SHP77 treated with DMSO at 0.1 percent for 48 hours (cell line): ENCODE results near the gene CLCN2.

Experiments
- DNase-seq: peaks from one replicate; lab custom pipeline; 2025; lab: John Stamatoyannopoulos, UW

CLCN2 gene

DNA sequence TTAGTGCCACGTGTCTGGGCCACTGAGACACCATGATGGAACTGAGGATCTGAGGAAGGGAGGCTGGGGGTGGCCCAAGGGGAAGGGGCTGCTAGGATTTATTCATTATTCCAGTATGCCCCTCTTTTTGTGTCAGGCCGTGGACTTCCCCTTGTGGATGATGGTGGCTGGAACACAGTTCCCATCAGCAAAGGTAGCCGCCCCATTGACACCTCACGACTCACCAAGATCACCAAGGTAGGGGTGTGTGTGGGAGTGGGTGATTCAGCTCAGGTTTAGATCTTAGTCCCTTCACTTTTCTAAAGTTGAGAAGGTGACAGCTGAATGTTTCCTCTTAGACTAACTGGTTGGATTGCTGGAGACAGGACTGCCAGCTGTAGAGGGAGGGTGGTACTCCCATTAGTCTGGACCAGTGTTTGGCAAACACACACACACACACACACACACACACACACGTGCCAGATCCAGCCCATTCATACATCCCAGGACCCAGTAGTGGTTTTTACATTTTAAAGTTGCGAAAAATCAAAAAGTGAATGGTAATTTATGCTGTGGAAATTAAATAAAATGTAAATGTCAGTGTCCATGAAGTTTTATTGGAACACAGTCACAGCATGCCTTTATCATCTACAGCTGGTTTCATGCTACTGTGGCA, 35.6 kb downstream of the CLCN2 start:
- no peak for DNase-seq

DNA sequence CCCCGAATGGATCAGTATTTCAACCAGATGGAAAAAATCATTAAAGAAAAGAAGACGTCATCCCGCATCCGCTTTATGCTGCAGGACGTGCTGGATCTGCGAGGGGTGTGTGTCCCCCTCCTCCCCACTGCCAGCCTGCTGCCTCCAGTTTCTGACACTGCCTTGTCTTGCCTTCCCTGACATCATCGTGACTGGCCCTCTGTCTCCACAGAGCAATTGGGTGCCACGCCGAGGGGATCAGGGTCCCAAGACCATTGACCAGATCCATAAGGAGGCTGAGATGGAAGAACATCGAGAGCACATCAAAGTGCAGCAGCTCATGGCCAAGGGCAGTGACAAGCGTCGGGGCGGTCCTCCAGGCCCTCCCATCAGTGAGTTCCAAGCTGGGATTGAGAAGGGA, 36.1 kb downstream of the CLCN2 start:
- DNase-seq: no peak

DNA sequence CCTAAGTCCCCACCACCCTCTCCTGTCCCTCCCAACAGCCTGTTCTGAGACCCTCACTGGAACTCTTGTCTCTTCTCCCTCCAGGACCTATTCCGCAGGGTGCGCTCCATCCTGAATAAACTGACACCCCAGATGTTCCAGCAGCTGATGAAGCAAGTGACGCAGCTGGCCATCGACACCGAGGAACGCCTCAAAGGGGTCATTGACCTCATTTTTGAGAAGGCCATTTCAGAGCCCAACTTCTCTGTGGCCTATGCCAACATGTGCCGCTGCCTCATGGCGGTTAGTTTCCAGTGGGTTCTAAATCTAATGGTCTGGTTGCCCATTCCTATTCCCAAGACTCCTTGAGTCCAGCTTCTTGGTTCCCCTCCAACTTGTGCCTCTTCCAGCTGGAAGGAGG, 37.7 kb downstream of the CLCN2 start:
- no peak for DNase-seq

DNA sequence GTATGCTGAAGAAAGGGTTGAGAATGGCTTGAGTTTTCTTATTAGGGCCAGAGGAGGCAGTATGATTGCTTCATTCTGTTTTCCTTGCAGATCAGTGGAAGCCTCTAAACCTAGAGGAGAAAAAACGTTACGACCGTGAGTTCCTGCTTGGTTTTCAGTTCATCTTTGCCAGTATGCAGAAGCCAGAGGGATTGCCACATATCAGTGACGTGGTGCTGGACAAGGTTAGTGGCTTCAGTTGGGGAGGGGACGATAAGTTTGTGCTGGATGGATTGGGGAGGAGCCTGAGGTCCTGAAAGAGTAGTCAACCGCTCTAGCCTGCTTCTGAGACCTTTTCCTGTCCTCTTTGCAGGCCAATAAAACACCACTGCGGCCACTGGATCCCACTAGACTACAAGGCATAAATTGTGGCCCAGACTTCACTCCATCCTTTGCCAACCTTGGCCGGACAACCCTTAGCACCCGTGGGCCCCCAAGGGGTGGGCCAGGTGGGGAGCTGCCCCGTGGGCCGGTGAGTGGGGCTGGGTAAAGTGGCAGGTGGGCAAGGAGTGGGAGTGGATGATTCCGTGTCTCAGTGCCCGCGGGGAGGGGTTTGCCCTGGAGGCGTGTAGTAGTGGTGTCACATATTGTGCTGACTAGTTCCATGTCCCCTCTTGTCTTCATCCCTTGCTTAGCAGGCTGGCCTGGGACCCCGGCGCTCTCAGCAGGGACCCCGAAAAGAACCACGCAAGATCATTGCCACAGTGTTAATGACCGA, 38.5 kb downstream of the CLCN2 start:
- DNase-seq: no peak

DNA sequence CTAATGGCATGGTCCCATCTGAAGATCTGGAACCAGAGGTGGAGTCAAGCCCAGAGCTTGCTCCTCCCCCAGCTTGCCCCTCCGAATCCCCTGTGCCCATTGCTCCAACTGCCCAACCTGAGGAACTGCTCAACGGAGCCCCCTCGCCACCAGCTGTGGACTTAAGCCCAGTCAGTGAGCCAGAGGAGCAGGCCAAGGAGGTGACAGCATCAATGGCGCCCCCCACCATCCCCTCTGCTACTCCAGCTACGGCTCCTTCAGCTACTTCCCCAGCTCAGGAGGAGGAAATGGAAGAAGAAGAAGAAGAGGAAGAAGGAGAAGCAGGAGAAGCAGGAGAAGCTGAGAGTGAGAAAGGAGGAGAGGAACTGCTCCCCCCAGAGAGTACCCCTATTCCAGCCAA, 39.7 kb downstream of the CLCN2 start:
- DNase-seq: no peak

DNA sequence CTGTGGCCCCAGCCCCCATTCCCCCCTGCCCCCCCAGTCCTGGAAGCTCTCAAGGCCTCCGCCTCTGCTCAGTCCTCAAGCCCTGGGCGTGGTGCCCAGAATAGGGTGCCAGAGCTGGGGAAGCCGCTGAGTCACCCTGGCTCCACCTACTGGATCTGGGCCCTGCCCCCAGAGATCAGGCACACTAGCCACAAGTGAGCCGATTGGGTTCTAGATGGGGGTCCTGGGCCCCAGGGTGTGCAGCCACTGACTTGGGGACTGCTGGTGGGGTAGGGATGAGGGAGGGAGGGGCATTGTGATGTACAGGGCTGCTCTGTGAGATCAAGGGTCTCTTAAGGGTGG, 41.3 kb downstream of the CLCN2 start:
- peak; percentile 3 for DNase-seq

DNA sequence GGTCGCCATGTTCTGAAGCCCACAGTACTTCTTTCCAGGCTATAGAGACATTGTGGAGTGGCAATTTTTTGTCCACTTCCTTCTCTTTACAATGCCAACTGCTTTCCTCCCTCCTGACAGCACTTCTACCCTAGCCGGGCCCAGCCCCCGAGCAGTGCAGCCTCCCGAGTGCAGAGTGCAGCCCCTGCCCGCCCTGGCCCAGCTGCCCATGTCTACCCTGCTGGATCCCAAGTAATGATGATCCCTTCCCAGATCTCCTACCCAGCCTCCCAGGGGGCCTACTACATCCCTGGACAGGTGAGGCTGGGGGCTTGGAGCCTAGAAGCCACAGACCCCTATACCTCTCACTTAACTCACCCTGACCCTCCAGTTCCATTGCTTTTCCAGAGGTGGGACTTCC, 44.2 kb downstream of the CLCN2 start:
- no peak for DNase-seq

DNA sequence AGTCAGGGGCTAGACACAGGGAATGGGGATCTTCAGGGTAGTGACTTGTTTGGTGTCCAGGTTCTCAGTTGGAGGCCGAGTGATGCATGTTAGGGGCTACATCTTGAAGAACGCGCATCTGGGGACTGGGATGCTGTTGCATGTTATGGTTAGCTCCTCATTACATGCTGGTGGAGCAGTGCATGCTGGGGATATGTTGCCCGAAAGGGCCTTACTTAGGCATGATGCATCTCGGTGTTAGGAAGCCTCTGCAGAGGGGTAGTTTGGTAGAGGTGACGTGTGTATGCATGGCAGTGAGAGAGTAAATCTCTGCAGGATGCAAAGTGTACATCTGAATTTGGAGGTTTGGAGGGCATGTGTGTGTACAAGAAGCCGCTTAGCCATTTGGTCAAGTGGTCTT, 44.6 kb downstream of the CLCN2 start:
- DNase-seq: no peak

DNA sequence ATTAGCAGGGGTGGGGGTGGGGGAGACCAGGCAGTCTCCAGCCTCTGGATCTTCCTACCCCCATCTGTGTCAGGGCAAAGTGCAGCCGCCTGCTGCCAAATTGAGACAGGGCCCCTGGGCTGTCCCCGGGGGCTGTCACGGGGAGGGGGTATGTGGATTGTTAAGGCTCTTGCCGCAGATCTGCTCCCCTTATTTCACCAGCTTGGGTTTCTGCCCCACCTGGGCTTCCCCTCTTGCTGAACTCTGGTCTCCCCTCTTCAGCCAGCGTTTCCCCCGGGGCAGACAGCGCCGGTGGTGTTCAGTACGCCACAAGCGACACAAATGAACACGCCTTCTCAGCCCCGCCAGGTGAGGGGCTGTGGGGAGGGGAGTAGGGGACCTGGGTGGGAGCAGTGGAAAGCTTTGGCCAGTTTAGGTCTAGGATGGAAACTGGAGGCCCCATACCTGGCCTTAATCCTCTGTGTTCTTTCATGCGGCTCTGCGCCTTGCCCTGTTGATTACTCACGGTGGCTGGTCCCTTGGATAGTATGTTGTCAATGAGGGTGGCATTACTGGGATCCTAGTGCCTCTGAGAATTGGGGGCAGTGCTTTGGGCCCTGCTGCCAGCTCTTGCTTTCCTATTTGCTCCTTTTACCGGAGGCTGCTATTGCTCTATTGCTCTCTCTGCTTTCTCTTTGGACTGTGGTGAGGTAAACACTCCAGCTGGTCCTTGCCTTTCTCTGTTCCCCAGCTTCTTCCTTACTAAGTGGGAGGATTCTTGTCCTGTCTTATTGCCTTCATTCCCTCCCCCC, 45.3 kb downstream of the CLCN2 start:
- DNase-seq: no peak

DNA sequence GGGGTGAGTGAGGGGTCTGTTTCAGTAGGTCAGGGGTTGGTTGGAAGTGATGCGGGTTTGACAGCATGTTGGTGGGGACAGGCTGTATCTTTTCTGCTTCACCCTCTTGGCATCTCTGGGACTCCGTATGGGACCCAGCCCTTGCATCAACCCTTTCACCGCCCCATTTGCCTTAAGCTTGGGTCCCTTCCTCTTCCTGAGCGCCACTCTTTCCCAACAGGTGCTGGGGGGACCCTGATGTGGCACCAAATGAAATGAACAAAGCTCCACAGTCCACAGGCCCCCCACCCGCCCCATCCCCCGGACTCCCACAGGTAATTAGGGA, 45.9 kb downstream of the CLCN2 start:
- DNase-seq: no peak

DNA sequence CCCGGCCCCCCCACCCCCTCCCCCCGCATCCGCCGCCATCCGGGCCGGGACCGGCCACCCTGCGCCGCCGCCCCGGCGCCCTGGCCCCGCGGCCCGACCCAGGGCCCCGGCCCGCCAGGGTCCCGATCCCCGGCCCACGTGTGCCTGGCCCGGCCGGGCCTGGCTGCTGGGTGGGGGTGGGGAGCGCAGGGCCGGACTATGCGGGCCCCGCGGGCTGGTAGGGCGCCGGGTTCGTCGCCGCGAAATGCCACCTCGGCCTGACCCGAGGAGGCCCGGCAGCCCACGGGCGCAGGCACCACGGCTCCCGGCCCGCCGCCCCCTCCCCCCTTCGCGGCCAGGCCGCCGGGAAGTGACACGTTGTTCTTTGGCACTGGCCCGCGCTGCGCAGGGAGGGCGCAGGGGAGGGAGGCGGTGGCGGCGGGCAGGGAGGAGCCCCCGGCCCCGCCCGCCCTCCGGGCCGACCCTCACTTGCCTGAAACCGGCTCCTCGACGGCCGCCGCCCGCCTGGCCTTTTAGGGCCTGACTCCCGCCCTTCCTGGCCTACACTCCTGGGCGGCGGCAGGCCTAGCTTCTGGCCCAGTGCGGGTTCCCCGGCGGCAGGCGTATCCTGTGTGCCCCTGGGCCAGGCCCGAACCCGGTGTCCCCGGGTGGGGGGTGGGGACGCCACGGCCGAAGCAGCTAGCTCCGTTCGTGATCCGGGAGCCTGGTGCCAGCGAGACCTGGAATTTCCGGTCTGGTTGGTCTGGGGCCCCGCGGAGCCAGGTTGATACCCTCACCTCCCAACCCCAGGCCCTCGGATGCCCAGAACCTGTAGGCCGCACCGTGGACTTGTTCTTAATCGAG, 46.5 kb downstream of the CLCN2 start:
- no peak for DNase-seq

DNA sequence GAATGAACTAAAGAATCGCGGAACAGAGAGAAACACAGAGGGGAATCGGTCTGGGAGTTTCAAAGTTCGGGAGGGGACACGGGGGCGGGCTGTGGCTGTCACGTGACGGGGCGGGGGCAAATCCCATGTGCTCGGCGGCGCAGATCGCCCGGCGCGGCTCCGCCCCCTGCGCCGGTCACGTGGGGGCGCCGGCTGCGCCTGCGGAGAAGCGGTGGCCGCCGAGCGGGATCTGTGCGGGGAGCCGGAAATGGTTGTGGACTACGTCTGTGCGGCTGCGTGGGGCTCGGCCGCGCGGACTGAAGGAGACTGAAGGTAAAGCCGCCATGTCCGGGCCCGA, 47.1 kb downstream of the CLCN2 start, which contains the start of gene EIF4G1:
Gene EIF4G1 (plus strand): TSS at position 244 of the 337 bp plus-strand sequence. CDS start 1,191 bp downstream, outside the sequence.
- peak; percentile 57 for DNase-seq

DNA sequence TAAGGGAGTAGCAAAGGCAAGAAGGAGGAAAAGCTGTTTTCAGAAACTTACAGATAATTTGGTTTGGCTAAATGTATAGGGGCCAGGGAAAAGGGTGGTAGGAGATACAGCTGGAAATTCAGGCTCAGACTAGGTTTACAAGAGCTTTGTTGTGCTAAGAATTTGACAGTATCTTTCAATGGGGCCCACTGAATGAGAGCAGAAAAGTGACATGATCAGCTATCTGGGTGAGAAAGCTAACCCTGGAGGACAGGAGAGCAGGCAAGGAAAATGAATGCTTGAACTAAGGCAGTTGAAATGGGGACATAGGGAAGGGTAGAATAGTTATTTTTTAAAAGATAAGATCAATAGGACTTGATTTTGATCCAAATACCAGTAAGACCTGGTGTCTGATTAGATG, 49.8 kb downstream of the CLCN2 start:
- DNase-seq: no peak

DNA sequence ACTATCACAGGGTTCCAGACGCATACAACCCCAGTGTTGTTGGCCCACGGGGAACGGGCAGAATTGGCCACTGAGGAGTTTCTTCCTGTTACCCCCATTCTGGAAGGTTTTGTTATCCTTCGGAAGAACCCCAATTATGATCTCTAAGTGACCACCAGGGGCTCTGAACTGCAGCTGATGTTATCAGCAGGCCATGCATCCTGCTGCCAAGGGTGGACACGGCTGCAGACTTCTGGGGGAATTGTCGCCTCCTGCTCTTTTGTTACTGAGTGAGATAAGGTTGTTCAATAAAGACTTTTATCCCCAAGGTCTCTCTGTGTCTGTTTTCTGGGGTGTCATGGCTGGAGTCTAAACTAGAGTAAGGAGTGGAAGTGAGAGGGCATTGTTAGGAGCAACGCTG, 52.7 kb downstream of the CLCN2 start:
- no peak for DNase-seq

DNA sequence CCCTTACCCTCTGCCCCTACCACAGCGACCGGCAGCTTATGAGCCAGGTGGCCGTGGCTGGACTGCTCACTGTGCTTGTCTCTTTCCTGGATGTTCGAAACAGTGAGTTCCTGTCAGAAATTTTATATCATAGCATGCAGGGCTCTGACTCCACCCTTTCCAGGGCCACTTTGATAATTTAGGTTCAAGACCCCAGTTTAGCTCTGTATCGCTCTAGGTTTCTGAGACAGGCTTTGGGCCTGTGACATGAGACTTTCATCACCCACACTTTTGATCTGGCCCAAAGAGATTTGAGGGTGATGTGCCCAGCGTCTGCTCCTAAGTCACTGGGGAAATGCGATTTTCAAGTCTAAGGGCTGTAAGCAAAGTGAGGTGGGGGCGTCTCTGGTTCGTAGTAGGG, 53.5 kb downstream of the CLCN2 start:
- DNase-seq: no peak

DNA sequence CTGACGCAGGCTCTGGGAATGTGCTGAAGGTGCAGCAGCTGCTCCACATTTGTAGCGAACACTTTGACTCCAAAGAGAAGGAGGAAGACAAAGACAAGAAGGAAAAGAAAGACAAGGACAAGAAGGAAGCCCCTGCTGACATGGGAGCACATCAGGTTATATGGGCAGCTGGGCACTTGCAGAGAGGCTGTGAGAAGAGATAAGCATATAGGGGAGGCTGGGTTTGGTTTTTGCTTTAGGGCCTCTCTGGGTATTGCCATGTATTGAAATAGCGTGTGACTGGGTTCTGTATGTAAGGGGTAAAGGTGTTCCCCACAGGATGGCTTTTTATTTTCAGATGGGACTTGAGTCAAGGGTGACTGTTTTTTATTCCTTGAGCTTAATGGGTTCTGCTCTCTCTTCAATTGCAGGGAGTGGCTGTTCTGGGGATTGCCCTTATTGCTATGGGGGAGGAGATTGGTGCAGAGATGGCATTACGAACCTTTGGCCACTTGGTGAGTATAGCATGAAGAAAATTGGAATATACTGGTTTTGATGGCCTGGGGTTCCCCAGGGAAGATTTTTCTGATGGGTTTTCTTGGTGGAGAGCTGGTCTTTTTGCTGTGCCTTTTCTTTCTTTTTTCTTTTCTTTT, 54.9 kb downstream of the CLCN2 start:
- no peak for DNase-seq

DNA sequence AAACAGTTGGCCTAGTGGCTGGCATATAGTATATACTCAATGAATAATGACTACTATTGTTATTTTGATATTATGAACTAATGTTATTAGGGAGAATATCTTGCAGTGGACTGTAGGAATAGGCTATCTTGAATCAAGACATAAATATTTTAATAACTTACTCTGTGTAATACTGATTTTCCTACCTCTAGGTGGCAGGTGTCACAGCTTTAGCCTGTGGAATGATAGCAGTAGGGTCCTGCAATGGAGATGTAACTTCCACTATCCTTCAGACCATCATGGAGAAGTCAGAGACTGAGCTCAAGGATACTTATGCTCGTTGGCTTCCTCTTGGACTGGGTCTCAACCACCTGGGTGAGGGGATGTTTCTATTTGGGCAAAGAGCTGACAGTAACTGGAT, 55.8 kb downstream of the CLCN2 start:
- DNase-seq: no peak

DNA sequence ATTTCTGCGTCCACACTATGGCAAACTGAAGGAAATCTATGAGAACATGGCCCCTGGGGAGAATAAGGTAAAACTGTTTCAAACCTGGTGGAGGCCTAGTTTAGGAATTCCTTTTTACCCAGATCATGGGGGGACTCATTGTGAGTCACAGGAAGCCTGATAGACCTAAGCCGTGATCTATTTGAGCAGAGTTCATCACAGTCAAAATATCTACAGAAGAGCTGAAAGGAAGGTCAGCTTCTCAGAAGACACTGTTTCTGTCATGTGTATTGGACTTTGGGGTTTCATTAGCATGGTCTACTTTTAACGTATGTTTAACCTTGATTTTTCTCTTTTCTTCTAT, 61.1 kb downstream of the CLCN2 start:
- no peak for DNase-seq

DNA sequence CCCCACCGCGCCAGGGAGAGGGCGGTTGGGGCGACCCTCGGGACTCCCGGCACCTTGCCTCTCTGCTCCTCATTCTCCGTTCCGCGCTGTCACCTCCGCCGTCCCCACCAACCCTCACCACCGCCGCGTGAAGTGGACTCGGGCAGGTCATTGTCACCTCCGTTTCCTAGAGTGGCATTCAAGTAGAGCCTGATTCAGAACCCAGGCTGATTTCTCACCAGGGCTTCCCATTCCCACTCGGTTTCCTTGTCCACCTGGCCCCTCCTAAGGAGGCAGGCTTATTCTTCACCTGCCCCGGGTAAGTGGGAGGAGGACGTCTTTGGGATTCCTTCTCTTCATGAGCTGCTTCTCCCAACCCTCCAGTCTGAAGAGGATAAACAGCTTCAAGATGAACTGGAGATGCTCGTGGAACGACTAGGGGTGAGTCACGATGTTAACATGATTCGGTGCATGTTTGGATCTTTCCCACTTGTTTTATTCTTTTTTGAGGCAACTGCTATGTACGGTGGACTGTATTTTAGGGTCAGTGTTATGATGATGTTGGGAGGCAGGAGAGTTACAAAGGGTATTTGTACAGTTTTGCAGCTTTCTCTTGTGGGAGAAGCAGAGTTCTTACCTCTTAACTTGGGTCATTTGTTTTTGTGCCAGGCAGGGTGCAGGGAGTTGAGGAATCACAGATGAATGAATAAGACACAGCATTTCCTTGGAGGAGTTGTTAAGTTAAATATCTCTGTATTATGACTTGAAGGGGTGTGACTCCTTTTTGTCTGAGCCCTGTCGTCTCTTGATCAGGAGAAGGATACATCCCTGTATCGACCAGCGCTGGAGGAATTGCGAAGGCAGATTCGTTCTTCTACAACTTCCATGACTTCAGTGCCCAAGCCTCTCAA, 61.7 kb downstream of the CLCN2 start:
- DNase-seq: no peak

DNA sequence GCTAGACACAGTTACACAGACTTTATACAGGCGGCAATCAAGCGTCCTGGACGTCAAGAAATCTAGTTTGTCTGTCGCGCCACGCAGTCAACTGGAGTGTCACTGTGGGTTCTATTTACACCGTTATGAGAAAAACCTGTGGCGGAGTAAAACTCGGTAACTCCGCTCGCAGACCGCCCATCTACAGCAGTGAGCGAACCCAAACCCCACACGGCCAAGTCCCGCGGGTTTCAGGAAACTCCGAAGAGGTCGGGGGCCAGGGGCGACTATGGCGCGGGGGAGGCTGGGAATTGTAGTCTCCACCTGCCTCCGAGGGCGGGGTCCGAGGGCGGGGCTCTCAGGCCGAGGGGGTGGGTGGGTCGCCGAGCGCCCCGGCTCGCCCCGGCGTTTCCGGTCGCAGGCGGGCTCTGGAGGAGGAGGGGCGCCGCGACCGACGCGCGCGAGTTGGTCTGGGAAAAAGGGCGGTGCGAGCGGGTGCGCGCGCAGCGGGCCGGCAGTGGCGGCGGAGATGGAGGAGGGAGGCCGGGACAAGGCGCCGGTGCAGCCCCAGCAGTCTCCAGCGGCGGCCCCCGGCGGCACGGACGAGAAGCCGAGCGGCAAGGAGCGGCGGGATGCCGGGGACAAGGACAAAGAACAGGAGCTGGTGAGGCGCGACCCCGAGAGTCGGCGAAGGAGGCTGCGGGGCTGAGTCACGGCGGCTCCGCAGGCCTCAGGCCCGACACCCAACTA, 62.5 kb downstream of the CLCN2 start, which contains the start of gene PSMD2:
Gene PSMD2 (plus strand): TSS at position 483 of the 729 bp plus-strand sequence. CDS start 26 bp downstream, at position 509.
- peak; percentile 88 for DNase-seq
